ENCODE measurements around the gene GAS7.

DNA sequence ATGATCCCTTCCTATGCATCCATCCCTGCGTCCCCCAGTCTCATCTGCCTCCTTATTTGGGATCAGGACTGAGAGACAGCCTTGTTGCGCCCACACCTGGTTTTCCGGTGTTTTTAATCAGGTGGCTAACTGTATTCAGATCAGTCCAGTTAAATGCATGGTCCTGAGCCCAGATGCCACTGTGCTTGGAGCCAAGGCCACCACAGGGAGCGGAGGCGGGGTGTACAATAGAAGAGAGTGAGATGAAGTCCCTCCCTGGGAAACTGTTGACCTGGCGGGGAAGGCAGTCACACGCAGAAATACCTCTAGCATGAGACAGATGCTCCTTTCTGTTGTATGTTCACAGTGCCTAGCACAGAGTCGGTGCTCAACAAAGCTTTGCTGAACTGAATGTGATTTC lies 299.6 kb downstream of the GAS7 start:
- TF ChIP-seq, protein P1, sequence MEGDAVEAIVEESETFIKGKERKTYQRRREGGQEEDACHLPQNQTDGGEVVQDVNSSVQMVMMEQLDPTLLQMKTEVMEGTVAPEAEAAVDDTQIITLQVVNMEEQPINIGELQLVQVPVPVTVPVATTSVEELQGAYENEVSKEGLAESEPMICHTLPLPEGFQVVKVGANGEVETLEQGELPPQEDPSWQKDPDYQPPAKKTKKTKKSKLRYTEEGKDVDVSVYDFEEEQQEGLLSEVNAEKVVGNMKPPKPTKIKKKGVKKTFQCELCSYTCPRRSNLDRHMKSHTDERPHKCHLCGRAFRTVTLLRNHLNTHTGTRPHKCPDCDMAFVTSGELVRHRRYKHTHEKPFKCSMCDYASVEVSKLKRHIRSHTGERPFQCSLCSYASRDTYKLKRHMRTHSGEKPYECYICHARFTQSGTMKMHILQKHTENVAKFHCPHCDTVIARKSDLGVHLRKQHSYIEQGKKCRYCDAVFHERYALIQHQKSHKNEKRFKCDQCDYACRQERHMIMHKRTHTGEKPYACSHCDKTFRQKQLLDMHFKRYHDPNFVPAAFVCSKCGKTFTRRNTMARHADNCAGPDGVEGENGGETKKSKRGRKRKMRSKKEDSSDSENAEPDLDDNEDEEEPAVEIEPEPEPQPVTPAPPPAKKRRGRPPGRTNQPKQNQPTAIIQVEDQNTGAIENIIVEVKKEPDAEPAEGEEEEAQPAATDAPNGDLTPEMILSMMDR (IDR thresholded peaks at IDR 0.05; ENCODE audit: low read length) = no peak
- TF ChIP-seq EZH2 (IDR thresholded peaks at IDR 0.05; ENCODE audit: borderline replicate concordance, low read length) = no peak
